ENCODE results near the gene BHMT.

BHMT gene

DNA sequence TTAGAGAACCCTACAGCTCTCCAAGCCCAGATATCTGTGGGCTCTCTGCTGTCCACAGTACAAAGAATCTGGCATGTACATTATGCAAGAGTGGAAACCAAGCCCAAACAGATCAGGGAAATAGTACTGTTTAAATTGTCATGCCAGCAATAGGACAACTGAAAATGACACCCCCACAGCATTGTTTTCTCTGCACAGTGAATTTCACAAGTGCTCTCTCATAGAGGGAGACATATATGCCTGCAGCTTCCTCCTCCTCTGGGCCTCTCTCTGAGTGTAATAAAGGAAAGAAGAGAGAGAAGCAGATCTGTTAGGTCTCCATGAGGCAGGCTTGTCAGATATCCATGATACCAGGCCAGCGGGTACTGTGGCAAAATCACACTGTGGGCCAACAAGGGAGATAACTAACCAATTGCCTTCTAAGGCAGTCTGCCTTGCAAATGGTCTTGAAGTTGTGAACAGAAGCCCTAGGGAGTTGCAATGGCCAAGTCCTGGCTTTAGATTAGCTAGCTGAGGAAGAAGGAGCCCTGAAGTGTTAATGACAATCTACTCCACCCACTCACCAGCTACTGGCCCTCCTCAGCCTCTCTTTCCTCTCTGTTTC is 69.9 kb downstream of the BHMT start:
- Mint-ChIP-seq H3K27me3 (no peaks in the 10 kb centered on the region), H3K27ac (no peak overlapping the region), H3K36me3 (no peaks in the 10 kb centered on the region), H3K4me3 (no peak overlapping the region), H3K4me1 (ENCODE audit: low read depth) (no peaks in the 10 kb centered on the region), H3K9me3 (ENCODE audit: low read depth) (no peaks in the 10 kb centered on the region)

Data from activated naive CD8-positive, alpha-beta T cell (primary cell).